ENCODE data around the gene CACNB3.

DNA sequence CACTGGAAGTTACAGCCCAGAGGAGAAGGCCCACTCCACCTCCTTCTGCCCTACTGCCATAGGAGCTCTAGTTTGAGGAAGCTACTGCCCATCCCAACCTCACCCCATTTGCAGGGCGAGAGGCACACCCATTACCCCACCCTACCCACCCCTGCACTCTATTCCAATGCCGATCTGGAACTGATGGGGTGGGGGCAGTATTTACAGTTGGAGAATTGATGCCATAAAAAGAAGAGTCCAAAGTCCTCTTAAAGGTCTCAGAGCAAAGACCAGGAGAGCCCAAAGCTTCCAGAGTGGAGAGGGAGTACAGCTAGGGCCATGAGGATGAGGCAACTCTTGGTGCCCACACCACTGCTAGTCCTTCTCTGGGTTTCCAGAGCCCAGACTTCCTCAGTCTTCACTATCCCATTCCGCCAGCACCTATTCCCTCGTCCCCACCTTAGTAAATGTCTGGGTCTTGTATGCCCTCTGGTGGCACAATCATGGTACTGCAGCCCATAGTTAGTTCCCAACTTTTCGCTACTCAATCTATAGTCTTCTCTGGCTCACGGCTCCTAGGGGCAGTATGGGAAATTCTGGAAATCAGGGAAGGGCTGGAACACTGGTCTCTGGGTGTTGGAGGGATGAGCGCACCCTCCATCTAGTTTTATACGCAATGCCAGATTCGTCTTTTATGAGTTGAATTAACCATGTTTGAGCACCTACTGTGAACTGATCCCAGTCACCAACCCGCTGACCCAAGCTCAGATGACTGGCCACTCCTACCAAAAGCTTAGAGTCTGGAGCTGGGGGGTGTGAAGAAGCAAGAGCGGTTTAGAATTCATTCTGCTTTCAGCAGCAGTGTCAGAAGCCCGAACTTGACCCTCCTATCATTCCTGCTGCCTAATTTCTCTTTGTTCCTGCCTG is 22.5 kb upstream of the CACNB3 start:
- TF ChIP-seq, protein P1, sequence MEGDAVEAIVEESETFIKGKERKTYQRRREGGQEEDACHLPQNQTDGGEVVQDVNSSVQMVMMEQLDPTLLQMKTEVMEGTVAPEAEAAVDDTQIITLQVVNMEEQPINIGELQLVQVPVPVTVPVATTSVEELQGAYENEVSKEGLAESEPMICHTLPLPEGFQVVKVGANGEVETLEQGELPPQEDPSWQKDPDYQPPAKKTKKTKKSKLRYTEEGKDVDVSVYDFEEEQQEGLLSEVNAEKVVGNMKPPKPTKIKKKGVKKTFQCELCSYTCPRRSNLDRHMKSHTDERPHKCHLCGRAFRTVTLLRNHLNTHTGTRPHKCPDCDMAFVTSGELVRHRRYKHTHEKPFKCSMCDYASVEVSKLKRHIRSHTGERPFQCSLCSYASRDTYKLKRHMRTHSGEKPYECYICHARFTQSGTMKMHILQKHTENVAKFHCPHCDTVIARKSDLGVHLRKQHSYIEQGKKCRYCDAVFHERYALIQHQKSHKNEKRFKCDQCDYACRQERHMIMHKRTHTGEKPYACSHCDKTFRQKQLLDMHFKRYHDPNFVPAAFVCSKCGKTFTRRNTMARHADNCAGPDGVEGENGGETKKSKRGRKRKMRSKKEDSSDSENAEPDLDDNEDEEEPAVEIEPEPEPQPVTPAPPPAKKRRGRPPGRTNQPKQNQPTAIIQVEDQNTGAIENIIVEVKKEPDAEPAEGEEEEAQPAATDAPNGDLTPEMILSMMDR (conservative IDR thresholded peaks at IDR 0.05 in 1 of 2, IDR thresholded peaks at IDR 0.05 in 1 of 2; ENCODE audit: low read depth in 1 of 2, low read length in 2 of 2): peak; percentile 99
- TF ChIP-seq EZH2 (IDR thresholded peaks at IDR 0.05; ENCODE audit: low read length, missing control alignments): no peak

Measured in fibroblast of lung (primary cell).